Upper lobe of left lung (tissue), 6 donors: ENCODE results near the gene BABAM2. TPM values are rescaled to one million over a fixed set of nuclear protein-coding genes. Genes with fewer than 3 reads are reported as not detected.

Source experiments
- ATAC-seq, 2 donors: fragments of 200-7000 bp; cut with Tn5 transposase; one replicate each; pipeline ENCODE4 v1.9.1; 2022; ENCODE audit warnings: mild to moderate bottlenecking in 2 of 2, moderate library complexity in 2 of 2; ENCODE audit not compliant: low FRiP score in 2 of 2
- DNase-seq, 2 donors: peaks; one replicate each; pipeline ENCODE4 v3.0.0-alpha.2; 2019 to 2020
- H3K27ac ChIP-seq, 4 donors: fragments of 200-600 bp; sonication (generic); one replicate each; pipeline ENCODE4 v1.5.1; 2016 to 2019
- H3K27me3 ChIP-seq, 4 donors: fragments of 200-600 bp; sonication (generic); one replicate each; pipeline ENCODE4 v1.5.1; 2017 to 2019
- H3K36me3 ChIP-seq, 4 donors: fragments of 200-600 bp; sonication (generic); one replicate each; pipeline ENCODE4 v1.5.1; 2016 to 2019
- H3K4me1 ChIP-seq, 4 donors: fragments of 200-600 bp; sonication (generic); one replicate each; pipeline ENCODE4 v1.5.1; 2018 to 2019
- H3K4me3 ChIP-seq, 4 donors: fragments of 200-600 bp; sonication (generic); one replicate each; pipeline ENCODE4 v1.5.1; 2017 to 2019; ENCODE audit warnings: mild to moderate bottlenecking in 2 of 4, moderate library complexity in 1 of 4
- H3K9me3 ChIP-seq, 4 donors: fragments of 200-600 bp; sonication (generic); one replicate each; pipeline ENCODE4 v1.5.1; 2018 to 2019
- EP300 ChIP-seq, 4 donors: sonication (generic); formaldehyde crosslinking; IDR thresholded peaks; one replicate each; pipeline ENCODE4 v1.5.1; 2017; ENCODE audit warnings: antibody characterized with exemption in 4 of 4, control low read depth in 2 of 4
- POLR2A ChIP-seq, 4 donors: fragments of 450-650 bp; IDR thresholded peaks; one replicate each; pipeline ENCODE4 v1.5.1; 2016 to 2017; ENCODE audit warnings: antibody characterized with exemption in 4 of 4, mild to moderate bottlenecking in 2 of 4
- POLR2AphosphoS5 ChIP-seq, 2 donors: sonication (generic); formaldehyde crosslinking; IDR thresholded peaks; one replicate each; pipeline ENCODE4 v1.5.1; 2017; ENCODE audit warnings: antibody characterized with exemption in 2 of 2
- WGBS, 2 donors: methylation state at CpG; one replicate each; pipeline ENCODE4 v1.1.5; 2017 to 2018; 5-methylcytosine and 5-hydroxymethylcytosine counted together
- total RNA-seq, 6 donors: library from RNA; depleted of rRNA in 4 of 6; stranded (reverse); fragments of >200 nt in 4 of 6; gene quantifications; one replicate each; pipeline versions ENCODE4 v1.1.0 to v1.2.1, GENCODE V29; 2016 to 2021
- TF ChIP-seq, protein P1 (sequence below), 6 experiments: fragments of 450-650 bp in 4 of 6; fragments of 200-600 bp in 2 of 6; sonication (generic) in 2 of 6; IDR thresholded peaks; one replicate each; pipeline ENCODE4 v1.5.1; 2016 to 2019; ENCODE audit warnings: antibody characterized with exemption in 6 of 6
- donor health status: DM: no; HTN: no; CAD: no; lungs with moderate emphysema.
- donor health status: DM: no; HTN: yes; CAD: no; lungs with severe emphysema.

Gene BABAM2
- total RNA-seq, 6 donors from 2014 or later = 23.0 to 44.0 (median 38.2) TPM

DNA sequence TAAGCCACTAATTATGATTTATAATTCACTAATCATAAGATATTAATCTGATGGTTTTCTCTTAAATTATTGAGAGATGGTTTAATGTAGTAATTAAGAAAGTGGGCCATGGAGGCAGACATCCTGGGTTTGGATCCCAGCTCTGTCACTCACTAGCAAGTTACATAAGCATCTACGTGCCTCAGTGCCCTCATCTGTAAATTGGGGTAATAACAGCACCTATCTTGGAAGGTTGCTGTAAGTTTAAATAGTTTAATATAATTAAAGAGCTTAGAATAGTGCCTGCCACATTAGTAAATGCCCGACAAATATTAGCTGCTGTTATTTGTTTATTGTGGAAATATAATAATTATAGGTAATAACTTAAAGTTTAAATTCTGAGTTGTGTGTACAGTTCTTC, 30.9 kb downstream of the BABAM2 start:
- Histone ChIP-seq H3K9me3 (no peaks in the 10 kb centered on the region), H3K27ac (peak overlapping the region in 3 of 4 donors; percentile 70 to 83 (median 78)), H3K36me3 (no peaks in the 10 kb centered on the region), H3K27me3 (no peaks in the 10 kb centered on the region), H3K4me3 (no peak overlapping the region), H3K4me1 (peaks cover 10 to 16% (median 14%) of the 10 kb centered on the region in 4 donors)
- no peak for ATAC-seq
- TF ChIP-seq, protein P1, sequence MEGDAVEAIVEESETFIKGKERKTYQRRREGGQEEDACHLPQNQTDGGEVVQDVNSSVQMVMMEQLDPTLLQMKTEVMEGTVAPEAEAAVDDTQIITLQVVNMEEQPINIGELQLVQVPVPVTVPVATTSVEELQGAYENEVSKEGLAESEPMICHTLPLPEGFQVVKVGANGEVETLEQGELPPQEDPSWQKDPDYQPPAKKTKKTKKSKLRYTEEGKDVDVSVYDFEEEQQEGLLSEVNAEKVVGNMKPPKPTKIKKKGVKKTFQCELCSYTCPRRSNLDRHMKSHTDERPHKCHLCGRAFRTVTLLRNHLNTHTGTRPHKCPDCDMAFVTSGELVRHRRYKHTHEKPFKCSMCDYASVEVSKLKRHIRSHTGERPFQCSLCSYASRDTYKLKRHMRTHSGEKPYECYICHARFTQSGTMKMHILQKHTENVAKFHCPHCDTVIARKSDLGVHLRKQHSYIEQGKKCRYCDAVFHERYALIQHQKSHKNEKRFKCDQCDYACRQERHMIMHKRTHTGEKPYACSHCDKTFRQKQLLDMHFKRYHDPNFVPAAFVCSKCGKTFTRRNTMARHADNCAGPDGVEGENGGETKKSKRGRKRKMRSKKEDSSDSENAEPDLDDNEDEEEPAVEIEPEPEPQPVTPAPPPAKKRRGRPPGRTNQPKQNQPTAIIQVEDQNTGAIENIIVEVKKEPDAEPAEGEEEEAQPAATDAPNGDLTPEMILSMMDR (IDR thresholded peaks at IDR 0.05) = no peak
- TF ChIP-seq POLR2A (IDR thresholded peaks at IDR 0.05) = no peak
- TF ChIP-seq POLR2AphosphoS5 (IDR thresholded peaks at IDR 0.05) = no peak
- no peak for TF ChIP-seq EP300 (IDR thresholded peaks at IDR 0.05)
- WGBS, 2 donors = 97 to 100% methylated on average over 2 of the region's 2 CpGs
- DNase-seq = no peak

DNA sequence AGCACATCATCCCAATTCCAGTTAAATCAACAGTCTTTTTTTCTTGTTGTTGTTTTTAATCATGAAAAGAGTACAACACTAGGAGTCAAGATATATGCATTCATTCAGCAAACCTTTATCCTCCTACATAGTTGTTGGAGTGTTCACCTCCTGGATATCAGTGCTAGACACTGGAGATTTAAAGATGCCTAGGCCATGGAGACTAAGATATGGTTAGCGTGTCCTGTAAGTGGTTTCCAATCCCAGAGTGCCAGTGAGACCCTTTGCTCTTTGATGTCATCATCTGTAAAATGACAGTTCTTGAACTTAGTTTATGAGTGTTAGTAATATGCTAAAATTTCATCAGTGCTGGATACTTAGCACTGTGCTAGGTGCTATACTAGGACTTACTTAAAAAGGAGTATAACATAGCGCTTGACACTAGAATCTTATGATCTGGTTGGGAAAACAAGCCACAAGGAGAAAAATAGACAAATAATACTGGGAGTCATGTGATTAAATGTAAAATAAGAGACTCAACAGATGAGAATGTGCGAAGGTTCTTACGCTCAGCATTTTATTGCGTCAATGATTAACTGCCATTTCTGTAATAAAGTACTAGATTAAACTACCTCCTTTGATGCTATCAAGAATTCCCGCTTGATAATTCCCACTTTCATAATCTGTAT, 31.5 kb downstream of the BABAM2 start:
- Histone ChIP-seq H3K4me3 (no peak overlapping the region), H3K27me3 (no peaks in the 10 kb centered on the region), H3K36me3 (no peaks in the 10 kb centered on the region), H3K27ac (no peak overlapping the region), H3K9me3 (no peaks in the 10 kb centered on the region), H3K4me1 (peaks cover 6 to 15% (median 13%) of the 10 kb centered on the region in 4 donors)
- DNase-seq (no peak), ATAC-seq (no peak)
- TF ChIP-seq EP300 (IDR thresholded peaks at IDR 0.05) (no peak), POLR2A (IDR thresholded peaks at IDR 0.05) (no peak), POLR2AphosphoS5 (IDR thresholded peaks at IDR 0.05) (no peak)
- TF ChIP-seq, protein P1 (IDR thresholded peaks at IDR 0.05) = no peak
- WGBS, 2 donors = 75 to 95% methylated on average over 6 of the region's 6 CpGs

DNA sequence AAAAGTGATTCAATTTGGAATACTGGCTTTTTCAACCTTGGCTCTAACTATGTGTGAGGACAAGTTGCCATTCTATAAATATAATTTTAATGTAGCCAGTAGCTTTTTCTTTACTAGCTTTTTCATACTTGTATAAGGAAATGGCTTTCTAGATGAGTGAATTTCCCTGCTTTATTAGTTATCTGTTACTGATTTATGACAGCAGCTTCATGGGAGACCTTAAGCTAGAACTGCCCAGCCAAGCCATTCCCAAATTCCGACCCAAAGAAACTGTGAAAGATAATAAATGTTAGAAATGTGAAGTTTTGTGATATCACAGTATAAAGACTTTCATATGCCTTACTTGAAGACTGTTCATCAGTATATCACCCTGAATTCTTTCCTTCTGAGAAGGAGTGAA, 32.3 kb downstream of the BABAM2 start:
- H3K4me1 ChIP-seq = peaks cover 6 to 15% (median 13%) of the 10 kb centered on the region in 4 donors
- no peak overlapping the region for H3K27ac ChIP-seq
- no peaks in the 10 kb centered on the region for H3K36me3 ChIP-seq
- TF ChIP-seq, protein P1 (IDR thresholded peaks at IDR 0.05) = no peak
- no peak for DNase-seq
- no peaks in the 10 kb centered on the region for H3K27me3 ChIP-seq
- no peaks in the 10 kb centered on the region for H3K9me3 ChIP-seq
- whole genome bisulfite sequencing, 2 donors = 89 to 100% methylated on average over 1 of the region's 1 CpG
- H3K4me3 ChIP-seq = no peak overlapping the region
- no peak for ATAC-seq

DNA sequence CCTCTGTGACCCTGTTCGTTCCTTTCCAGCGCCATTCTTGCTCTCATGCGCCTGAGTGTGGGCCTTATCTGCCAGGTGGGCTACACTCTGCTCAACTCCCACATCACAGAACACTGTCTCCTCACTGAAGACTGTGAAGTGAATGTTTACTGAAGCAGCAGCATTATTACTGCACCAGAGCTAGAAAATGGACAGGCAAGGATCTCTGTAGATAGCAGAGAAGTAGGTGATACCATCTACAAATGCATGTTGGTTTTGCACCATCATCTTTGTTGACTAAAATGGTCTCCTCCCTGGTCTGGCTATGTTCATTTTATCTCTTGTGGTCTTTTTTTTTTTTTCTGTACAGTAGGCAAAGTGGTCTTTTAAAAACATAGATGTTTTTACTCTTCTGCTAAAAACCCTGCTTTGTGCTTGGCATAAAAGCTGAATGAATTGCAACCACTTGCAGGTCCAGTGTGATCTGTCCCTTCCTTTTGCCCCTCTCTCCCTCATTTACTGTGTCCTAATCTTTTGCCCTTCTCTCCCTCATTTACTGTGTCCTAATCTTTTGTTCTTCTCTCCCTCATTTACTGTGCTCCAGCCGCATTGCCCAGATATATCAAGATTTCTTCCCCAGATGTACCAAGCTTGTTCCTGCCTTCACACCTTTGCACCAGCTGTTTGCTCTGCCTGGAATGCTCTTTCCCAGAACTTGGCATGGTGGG, 35.4 kb downstream of the BABAM2 start:
- no peak overlapping the region for H3K27ac ChIP-seq
- WGBS, 2 donors = 92 to 98% methylated on average over 4 of the region's 4 CpGs

More for the DNA sequence above, 35.4 kb downstream of the BABAM2 start:
- Histone ChIP-seq H3K27me3 (no peaks in the 10 kb centered on the region), H3K4me3 (no peak overlapping the region), H3K36me3 (peaks cover 0 to 10% (median 0%) of the 10 kb centered on the region in 4 donors), H3K4me1 (peaks cover 1 to 6% (median 3%) of the 10 kb centered on the region in 4 donors), H3K9me3 (no peaks in the 10 kb centered on the region)
- no peak for ATAC-seq
- DNase-seq = no peak
- TF ChIP-seq POLR2AphosphoS5 (IDR thresholded peaks at IDR 0.05) (no peak), EP300 (IDR thresholded peaks at IDR 0.05) (no peak), POLR2A (IDR thresholded peaks at IDR 0.05) (no peak)
- TF ChIP-seq, protein P1 (IDR thresholded peaks at IDR 0.05) = no peak
